ENCODE measurements around the gene TMEM81. TPM values are rescaled to one million over a fixed set of nuclear protein-coding genes. Genes with fewer than 3 reads are reported as not detected.

TMEM81 gene
- polyA plus RNA-seq, 1 donor (not counting 4 experiments of a cell fraction or from before 2014, with no cell fraction given), result 1.4 TPM

DNA sequence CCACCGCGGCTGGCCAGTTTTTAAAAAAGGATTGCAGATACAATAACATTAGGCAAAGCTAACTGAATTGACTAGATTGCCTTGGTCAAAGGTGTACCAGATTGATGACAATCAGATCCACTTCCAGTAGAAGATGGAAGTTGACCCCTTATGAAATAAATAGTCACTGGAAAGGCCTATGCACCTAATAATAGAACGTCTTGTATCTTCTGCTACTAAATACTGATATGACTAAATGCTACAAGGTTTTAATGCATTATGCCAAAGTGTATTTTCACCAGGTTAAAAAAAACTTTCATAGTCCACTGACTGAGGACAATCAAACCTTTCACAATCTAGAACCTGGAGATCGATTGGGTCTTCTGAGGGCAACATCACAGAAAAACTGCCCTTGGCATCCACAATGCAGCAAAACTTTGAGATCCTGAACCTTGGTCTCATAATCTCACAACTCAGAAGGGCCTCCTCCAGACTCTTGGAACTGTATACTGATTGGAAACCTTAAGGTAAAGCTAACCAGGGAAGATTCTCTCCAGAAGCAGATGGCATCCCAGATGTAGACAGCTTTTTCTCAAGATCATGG is 45.3 kb upstream of the TMEM81 start:
- no peak overlapping the region for H3K9ac ChIP-seq (ENCODE audit: control insufficient read depth, extremely low read depth, insufficient read depth, low read length)
- no peaks in the 10 kb centered on the region for H3K27me3 ChIP-seq (ENCODE audit: control insufficient read depth, extremely low read depth, insufficient read depth, low read length)
- H3K9me1 ChIP-seq (ENCODE audit: control insufficient read depth, extremely low read depth, insufficient read depth, low read length), result no peaks in the 10 kb centered on the region
- no peak overlapping the region for H2AFZ ChIP-seq (ENCODE audit: control insufficient read depth, low read length)
- H4K20me1 ChIP-seq (ENCODE audit: control insufficient read depth, extremely low read depth, insufficient read depth, low read length), result no peaks in the 10 kb centered on the region
- no peaks in the 10 kb centered on the region for H3K36me3 ChIP-seq (ENCODE audit: control insufficient read depth in 2 of 2, extremely low read depth in 1 of 2, insufficient read depth in 2 of 2, low read length in 2 of 2)
- no peaks in the 10 kb centered on the region for H3K79me2 ChIP-seq (ENCODE audit: control insufficient read depth, insufficient read depth, low read length)
- TF ChIP-seq EZH2 (IDR thresholded peaks at IDR 0.05; ENCODE audit: low read length), result no peak
- TF ChIP-seq, protein P1, sequence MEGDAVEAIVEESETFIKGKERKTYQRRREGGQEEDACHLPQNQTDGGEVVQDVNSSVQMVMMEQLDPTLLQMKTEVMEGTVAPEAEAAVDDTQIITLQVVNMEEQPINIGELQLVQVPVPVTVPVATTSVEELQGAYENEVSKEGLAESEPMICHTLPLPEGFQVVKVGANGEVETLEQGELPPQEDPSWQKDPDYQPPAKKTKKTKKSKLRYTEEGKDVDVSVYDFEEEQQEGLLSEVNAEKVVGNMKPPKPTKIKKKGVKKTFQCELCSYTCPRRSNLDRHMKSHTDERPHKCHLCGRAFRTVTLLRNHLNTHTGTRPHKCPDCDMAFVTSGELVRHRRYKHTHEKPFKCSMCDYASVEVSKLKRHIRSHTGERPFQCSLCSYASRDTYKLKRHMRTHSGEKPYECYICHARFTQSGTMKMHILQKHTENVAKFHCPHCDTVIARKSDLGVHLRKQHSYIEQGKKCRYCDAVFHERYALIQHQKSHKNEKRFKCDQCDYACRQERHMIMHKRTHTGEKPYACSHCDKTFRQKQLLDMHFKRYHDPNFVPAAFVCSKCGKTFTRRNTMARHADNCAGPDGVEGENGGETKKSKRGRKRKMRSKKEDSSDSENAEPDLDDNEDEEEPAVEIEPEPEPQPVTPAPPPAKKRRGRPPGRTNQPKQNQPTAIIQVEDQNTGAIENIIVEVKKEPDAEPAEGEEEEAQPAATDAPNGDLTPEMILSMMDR (optimal IDR thresholded peaks at IDR 0.05 in 1 of 3, IDR thresholded peaks at IDR 0.05 in 1 of 3, conservative IDR thresholded peaks at IDR 0.05 in 1 of 3; ENCODE audit: extremely low read depth in 1 of 3, insufficient read depth in 2 of 3, low read length in 3 of 3), result no peak
- no peak for FAIRE-seq
- DNase-seq (ENCODE audit: low read depth, low spot score), result no peak
- H3K4me3 ChIP-seq (ENCODE audit: control insufficient read depth in 2 of 3, extremely low read depth in 1 of 3, insufficient read depth in 2 of 3, low read depth in 1 of 3, low read length in 3 of 3), result no peak overlapping the region
- H3K4me1 ChIP-seq (ENCODE audit: control insufficient read depth, extremely low read depth, insufficient read depth, low read length), result no peaks in the 10 kb centered on the region
- H3K9me3 ChIP-seq (ENCODE audit: control insufficient read depth, low read depth, low read length), result no peaks in the 10 kb centered on the region
- dilution Hi-C loops (cut with MboI; ENCODE audit: extremely low pct_ligation_motif_present, low sequenced_read_pairs), result no loop called here
- no peak overlapping the region for H3K27ac ChIP-seq (ENCODE audit: control insufficient read depth, insufficient read depth, low read length)
- no peak overlapping the region for H3K4me2 ChIP-seq (ENCODE audit: control insufficient read depth, extremely low read depth, insufficient read depth, low read depth, low read length)

DNA sequence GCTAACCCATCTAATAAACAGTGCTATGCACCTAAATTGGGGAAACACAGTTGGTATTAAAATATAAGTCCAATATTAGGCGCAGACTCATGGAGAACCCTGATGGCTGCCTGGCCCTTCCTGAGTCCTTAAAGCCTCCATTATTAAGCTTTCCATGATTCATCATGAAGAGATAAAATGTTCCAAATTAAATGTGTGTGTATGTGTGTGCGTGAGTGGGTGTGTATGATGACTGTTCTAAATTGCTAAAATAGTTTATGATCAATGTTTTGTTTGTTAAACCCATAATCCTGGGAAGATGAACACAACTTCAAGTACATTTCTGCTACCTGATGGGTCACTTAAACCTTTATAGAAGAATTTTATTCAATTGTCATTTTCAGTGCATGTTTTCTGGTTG is 43.8 kb upstream of the TMEM81 start:
- Histone ChIP-seq H3K36me3 (ENCODE audit: control insufficient read depth in 2 of 2, extremely low read depth in 1 of 2, insufficient read depth in 2 of 2, low read length in 2 of 2) (no peaks in the 10 kb centered on the region), H3K9me1 (ENCODE audit: control insufficient read depth, extremely low read depth, insufficient read depth, low read length) (no peaks in the 10 kb centered on the region), H3K79me2 (ENCODE audit: control insufficient read depth, insufficient read depth, low read length) (no peaks in the 10 kb centered on the region), H2AFZ (ENCODE audit: control insufficient read depth, low read length) (no peak overlapping the region), H3K4me1 (ENCODE audit: control insufficient read depth, extremely low read depth, insufficient read depth, low read length) (no peaks in the 10 kb centered on the region), H4K20me1 (ENCODE audit: control insufficient read depth, extremely low read depth, insufficient read depth, low read length) (no peaks in the 10 kb centered on the region), H3K27ac (ENCODE audit: control insufficient read depth, insufficient read depth, low read length) (no peak overlapping the region), H3K27me3 (ENCODE audit: control insufficient read depth, extremely low read depth, insufficient read depth, low read length) (no peaks in the 10 kb centered on the region), H3K9ac (ENCODE audit: control insufficient read depth, extremely low read depth, insufficient read depth, low read length) (no peak overlapping the region), H3K4me2 (ENCODE audit: control insufficient read depth, extremely low read depth, insufficient read depth, low read depth, low read length) (no peak overlapping the region), H3K9me3 (ENCODE audit: control insufficient read depth, low read depth, low read length) (no peaks in the 10 kb centered on the region), H3K4me3 (ENCODE audit: control insufficient read depth in 2 of 3, extremely low read depth in 1 of 3, insufficient read depth in 2 of 3, low read depth in 1 of 3, low read length in 3 of 3) (no peak overlapping the region)
- dilution Hi-C loops (cut with MboI; ENCODE audit: extremely low pct_ligation_motif_present, low sequenced_read_pairs), result no loop called here
- no peak for FAIRE-seq
- no peak for DNase-seq (ENCODE audit: low read depth, low spot score)
- TF ChIP-seq, protein P1 (optimal IDR thresholded peaks at IDR 0.05 in 1 of 3, IDR thresholded peaks at IDR 0.05 in 1 of 3, conservative IDR thresholded peaks at IDR 0.05 in 1 of 3; ENCODE audit: extremely low read depth in 1 of 3, insufficient read depth in 2 of 3, low read length in 3 of 3), result no peak
- TF ChIP-seq EZH2 (IDR thresholded peaks at IDR 0.05; ENCODE audit: low read length), result no peak

Measured in keratinocyte (primary cell).